Motor neuron (in vitro differentiated cells): ENCODE measurements around the gene SPEG. TPM values are rescaled to one million over a fixed set of nuclear protein-coding genes. Genes with fewer than 3 reads are reported as not detected.
A peak's percentile ranks its signal among the peaks of the same experiment; 100 is the strongest.

ENCODE experiments used
- ATAC-seq, 8 experiments: fragments of 200-7000 bp; cut with Tn5 transposase; replicated peaks in 6 of 8; 2 replicates each; pipeline ENCODE4 v1.8.0; 2021; ENCODE audit warnings: mild to moderate bottlenecking in 8 of 8, moderate library complexity in 8 of 8
- H3K27ac ChIP-seq, 2 donors: fragments of 250-450 bp; sonication (Bioruptor Pico); 2 replicates each; pipeline ENCODE4 v1.9.0; 2021; ENCODE audit warnings: antibody characterized with exemption in 2 of 2, mild to moderate bottlenecking in 2 of 2, moderate library complexity in 1 of 2
- H3K4me1 ChIP-seq, 2 donors: fragments of 250-450 bp; sonication (Bioruptor Pico); replicated peaks in 1 of 2; 2 replicates each; pipeline ENCODE4 v1.6.1; 2021; ENCODE audit warnings: antibody characterized with exemption in 2 of 2, mild to moderate bottlenecking in 2 of 2, moderate library complexity in 1 of 2
- H3K4me3 ChIP-seq, 5 donors: fragments of 250-450 bp; sonication (Bioruptor Pico); 2 replicates each; pipeline ENCODE4 v1.9.0; 2021; ENCODE audit warnings: antibody characterized with exemption in 5 of 5, mild to moderate bottlenecking in 5 of 5, moderate library complexity in 4 of 5
- WGBS, 10 experiments: fragments of 450-650 bp; shearing (Covaris generic); methylation state at CpG; one replicate each; pipeline ENCODE4 v1.0.0; 2022; 5-methylcytosine and 5-hydroxymethylcytosine counted together
- in situ Hi-C, 9 experiments: fragments of 400-800 bp; cut with MboI; loops; one replicate each; pipeline ENCODE4 v1.15.0; 2021; ENCODE audit warnings: low sequenced_read_pairs in 9 of 9, low pct_unique_long_range_greater_than_20kb in 2 of 9; ENCODE audit not compliant: unreplicated experiment in 9 of 9
- total RNA-seq, 8 experiments: library from RNA; unstranded; fragments of 300-600 nt; gene quantifications; 2 replicates each; pipeline versions ENCODE4 v1.2.3 to v1.2.4, GENCODE V29; 2022

The SPEG gene
- total RNA-seq, 8 experiments from 2014 or later, result 5.5 to 47.6 (median 26.1) TPM

DNA sequence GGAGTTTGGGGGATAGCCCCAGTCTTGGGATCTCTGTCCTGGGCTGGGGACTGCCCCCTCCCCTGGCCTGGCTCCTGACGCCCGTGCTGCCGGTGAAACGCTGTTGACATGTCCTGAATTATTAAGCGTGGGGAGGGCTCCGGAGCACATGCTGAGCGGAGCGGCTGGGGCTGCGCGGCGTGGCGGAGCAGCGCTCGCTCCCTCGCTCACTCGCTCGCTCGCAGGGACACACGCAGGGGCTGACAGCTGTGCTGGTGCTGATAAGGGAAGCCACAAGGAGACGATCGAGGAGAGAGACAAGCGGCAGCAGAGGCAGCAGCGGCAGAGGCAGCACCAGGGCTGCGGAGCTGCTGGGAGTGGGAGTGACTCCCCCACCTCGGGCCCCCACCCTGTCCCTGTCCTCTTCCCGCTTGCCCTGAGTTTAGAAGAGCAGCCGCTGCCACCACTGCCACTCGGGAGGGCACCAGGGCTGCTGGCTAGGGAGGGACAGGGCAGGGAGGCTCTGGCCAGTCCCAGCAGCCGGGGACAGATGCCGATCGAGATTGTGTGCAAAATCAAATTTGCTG is 79.6 kb downstream of the SPEG start, which contains the start of gene ASIC4:
Gene ASIC4, plus strand, starts transcription at position 287 of the 566 bp plus-strand sequence. Its CDS starts 243 bp downstream, at position 530.
- ATAC-seq, result peak in 6 of 8 experiments; percentile 6 to 69 (median 62)
- 0 to 73% (median 30%) methylated on average over 1 to 5 of the region's 31 CpGs; no CpG with 5 or more reads in 6 of the 10 experiments for WGBS, 10 experiments
- peak within 1 kb of the TSS in 4 of 5 donors; percentile 2 to 19 (median 14) for H3K4me3 ChIP-seq
- in situ Hi-C loops, result loop anchor here in 1 of 9 experiments (25.0 kb wide), 1 partner anchor 102 kb away; the partner anchor contains the start of gene DES
- H3K27ac ChIP-seq, result peak within 1 kb of the TSS; percentile 84 to 89
- peaks cover 96 to 97% of the 10 kb centered on the region in 2 donors for H3K4me1 ChIP-seq

- in situ Hi-C loops, result loop anchor here in 1 of 9 experiments (25.0 kb wide), 1 partner anchor 103 kb away; the partner anchor contains the start of gene DES
- no peak for ATAC-seq
- 83 to 100% (median 93%) methylated on average over 1 to 7 of the region's 21 CpGs; no CpG with 5 or more reads in 5 of the 10 experiments for WGBS, 10 experiments
- H3K4me1 ChIP-seq, result peaks cover 96 to 97% of the 10 kb centered on the region in 2 donors
- peak overlapping the region; percentile 84 to 86 for H3K27ac ChIP-seq
- H3K4me3 ChIP-seq, result peak overlapping the region in 1 of 5 donors; percentile 19
Measured at GRCh38 chr2:219514836-219515235, 80.2 kb downstream of the SPEG start.

DNA sequence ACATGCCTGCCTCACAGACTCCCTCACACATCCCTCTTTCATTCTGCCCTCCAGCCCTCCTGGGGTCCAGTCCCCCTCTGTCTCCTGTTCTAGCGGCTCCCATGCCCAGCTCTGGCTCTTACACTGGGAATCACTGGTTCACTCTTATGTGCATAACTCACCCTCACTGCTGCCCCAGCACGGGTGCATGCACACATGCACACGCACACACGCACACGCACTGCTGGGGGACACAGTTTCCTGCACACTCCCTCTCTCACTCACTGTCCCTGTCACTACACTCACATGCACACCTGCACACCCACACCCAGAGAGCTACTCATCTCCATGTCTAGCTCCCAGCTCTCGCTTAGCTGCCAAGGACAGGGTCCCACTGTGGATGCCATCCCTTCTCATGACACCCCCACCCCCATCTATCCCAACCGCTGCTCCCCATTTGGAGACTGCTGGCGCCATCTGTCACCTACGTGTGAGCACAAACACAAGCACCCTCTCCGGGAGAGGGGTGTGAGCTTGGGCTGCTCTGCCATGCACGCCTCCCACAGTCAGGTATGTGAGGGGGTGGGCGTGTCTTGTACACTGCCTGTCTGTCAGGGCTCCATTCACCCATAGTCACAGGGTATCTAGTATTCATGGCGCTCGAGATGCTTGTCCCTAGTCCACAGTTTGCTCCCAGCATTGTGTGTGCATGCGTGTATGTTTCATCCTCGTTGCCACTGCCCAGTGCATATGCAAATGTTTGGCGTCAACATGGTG is 81.4 kb downstream of the SPEG start:
- Histone ChIP-seq H3K4me3 (peak overlapping the region in 2 of 5 donors; percentile 5 to 19), H3K27ac (peak overlapping the region; percentile 42 to 86), H3K4me1 (peaks cover 97 to 98% of the 10 kb centered on the region in 2 donors)
- in situ Hi-C loops, result loop anchor here in 1 of 9 experiments (25.0 kb wide), 1 partner anchor 104 kb away; the partner anchor contains the start of gene DES
- 57 to 100% (median 100%) methylated on average over 1 to 4 of the region's 17 CpGs; no CpG with 5 or more reads in 5 of the 10 experiments for WGBS, 10 experiments
- ATAC-seq, result no peak

GRCh38 chr2:219516888-219517287 is 82.2 kb downstream of the SPEG start:
- in situ Hi-C loops, result loop anchor here in 1 of 9 experiments (25.0 kb wide), 1 partner anchor 105 kb away; the partner anchor contains the start of gene DES
- H3K4me3 ChIP-seq, result peak overlapping the region in 2 of 5 donors; percentile 5 to 19
- ATAC-seq, result no peak
- H3K4me1 ChIP-seq, result peaks cover 97 to 98% of the 10 kb centered on the region in 2 donors
- H3K27ac ChIP-seq, result peak overlapping the region; percentile 41 to 86
- WGBS, 10 experiments, result 79 to 100% methylated on average over 1 to 5 of the region's 7 CpGs; no CpG with 5 or more reads in 8 of the 10 experiments

DNA sequence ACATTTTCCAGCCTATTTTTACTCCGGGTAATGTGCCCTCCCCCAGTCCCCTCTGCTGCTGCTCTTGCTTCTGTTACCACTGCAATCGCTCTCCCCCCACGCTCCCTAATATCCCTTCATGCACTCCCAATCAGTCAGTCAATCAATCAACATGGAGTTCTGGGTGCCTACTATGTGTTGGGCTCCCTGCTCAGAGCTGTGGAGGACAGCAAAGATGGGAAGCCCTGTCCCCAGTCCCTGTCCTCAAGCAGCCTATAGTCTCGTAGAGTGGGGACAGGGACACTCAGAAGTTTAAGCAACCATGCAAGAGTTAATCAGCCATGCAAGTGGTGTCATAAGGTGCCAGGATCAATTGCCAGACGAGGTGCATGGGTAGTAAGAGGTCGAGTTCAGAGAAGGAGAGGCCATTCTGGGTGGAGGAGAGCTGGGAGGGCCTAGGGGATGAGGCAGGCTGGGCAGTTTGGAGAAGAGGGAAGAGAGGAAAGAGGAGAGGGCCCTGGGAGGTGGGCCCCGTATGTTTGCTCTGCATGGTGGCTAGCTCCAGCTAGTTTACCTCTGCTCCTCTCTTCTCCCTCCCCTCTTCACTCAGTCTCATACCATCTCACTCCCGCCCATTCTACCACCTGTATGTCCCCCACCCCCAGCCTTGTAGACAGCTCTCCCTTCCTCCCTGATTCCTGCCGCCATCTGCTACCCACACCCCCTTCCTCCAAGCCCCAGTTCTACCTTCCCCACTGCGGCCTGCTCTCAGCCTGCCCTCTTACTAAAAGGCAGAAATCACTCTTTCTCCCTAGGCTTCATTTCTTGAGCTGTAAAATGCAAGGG is 83.5 kb downstream of the SPEG start:
- WGBS, 10 experiments, result 0 to 80% (median 59%) methylated on average over 1 to 4 of the region's 10 CpGs; no CpG with 5 or more reads in 3 of the 10 experiments
- in situ Hi-C loops, result loop anchor here in 1 of 9 experiments (25.0 kb wide), 1 partner anchor 106 kb away; the partner anchor contains the start of gene DES
- Histone ChIP-seq H3K4me3 (no peak overlapping the region), H3K27ac (peak overlapping the region; percentile 15 to 48), H3K4me1 (peaks cover 95 to 96% of the 10 kb centered on the region in 2 donors)
- ATAC-seq, result no peak

- 80 to 100% (median 100%) methylated on average over 1 to 4 of the region's 9 CpGs; no CpG with 5 or more reads in 5 of the 10 experiments for WGBS, 10 experiments
- no peak for ATAC-seq
- in situ Hi-C loops, result loop anchor here in 1 of 9 experiments (25.0 kb wide), 1 partner anchor 107 kb away; the partner anchor contains the start of gene DES
- no peak overlapping the region for H3K4me3 ChIP-seq
- peaks cover 86 to 89% of the 10 kb centered on the region in 2 donors for H3K4me1 ChIP-seq
- peak overlapping the region; percentile 56 to 80 for H3K27ac ChIP-seq
Measured at GRCh38 chr2:219519526-219519916, 84.9 kb downstream of the SPEG start.

DNA sequence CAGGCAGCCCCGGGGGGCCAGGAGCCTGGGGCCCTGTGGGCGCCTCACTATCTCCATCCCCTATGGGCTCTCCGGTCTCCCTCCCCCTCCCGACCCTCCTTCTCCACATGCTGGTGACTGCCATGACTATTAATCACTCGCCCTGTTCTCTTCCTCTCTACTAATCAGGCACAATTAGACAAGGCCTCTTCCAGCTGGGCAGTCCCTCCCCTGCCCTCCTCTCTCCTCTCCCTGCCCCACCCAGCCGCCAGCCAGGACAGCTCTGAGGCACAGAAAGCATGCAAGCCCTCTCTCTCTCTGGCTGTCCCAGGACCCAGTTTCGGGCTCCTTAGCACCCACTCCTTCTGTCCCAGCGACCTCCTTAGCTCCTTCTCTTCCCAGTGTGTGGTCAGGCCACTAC is 85.4 kb downstream of the SPEG start:
- 61% methylated on average over 2 of the region's 8 CpGs; no CpG with 5 or more reads in 9 of the 10 experiments for WGBS, 10 experiments
- in situ Hi-C loops, result loop anchor here in 5 of 9 experiments (10.0 to 25.0 kb wide), 3 partner anchors 108 to 125 kb away; partner anchors contain the start of gene DES (in 1 of the 5)
- peak overlapping the region; percentile 80 to 84 for H3K27ac ChIP-seq
- no peak overlapping the region for H3K4me3 ChIP-seq
- ATAC-seq, result peak in 7 of 8 experiments; percentile 3 to 61 (median 44)
- H3K4me1 ChIP-seq, result peaks cover 81 to 88% of the 10 kb centered on the region in 2 donors

GRCh38 chr2:219521066-219521880 is 86.6 kb downstream of the SPEG start:
- Histone ChIP-seq H3K27ac (peak overlapping the region; percentile 80 to 84), H3K4me1 (peaks cover 80 to 88% of the 10 kb centered on the region in 2 donors), H3K4me3 (peak overlapping the region in 1 of 5 donors; percentile 2)
- ATAC-seq, result peak; percentile 36 to 77 (median 47)
- in situ Hi-C loops, result loop anchor here in 5 of 9 experiments (10.0 to 25.0 kb wide), 3 partner anchors 109 to 126 kb away; partner anchors contain the start of gene DES (in 1 of the 5)
- 10 to 53% (median 20%) methylated on average over 1 to 4 of the region's 14 CpGs; no CpG with 5 or more reads in 4 of the 10 experiments for WGBS, 10 experiments

- in situ Hi-C loops, result loop anchor here in 5 of 9 experiments (10.0 to 25.0 kb wide), 3 partner anchors 110 to 128 kb away; partner anchors contain the start of gene DES (in 1 of the 5)
- H3K4me3 ChIP-seq, result peak overlapping the region; percentile 7 to 29 (median 21)
- 0 to 17% (median 0%) methylated on average over 1 to 3 of the region's 70 CpGs; no CpG with 5 or more reads in 6 of the 10 experiments for WGBS, 10 experiments
- peaks cover 82 to 88% of the 10 kb centered on the region in 2 donors for H3K4me1 ChIP-seq
- H3K27ac ChIP-seq, result peak overlapping the region; percentile 80 to 84
- peak; percentile 58 to 80 (median 72) for ATAC-seq
Measured at GRCh38 chr2:219522111-219523030, 87.7 kb downstream of the SPEG start.

DNA sequence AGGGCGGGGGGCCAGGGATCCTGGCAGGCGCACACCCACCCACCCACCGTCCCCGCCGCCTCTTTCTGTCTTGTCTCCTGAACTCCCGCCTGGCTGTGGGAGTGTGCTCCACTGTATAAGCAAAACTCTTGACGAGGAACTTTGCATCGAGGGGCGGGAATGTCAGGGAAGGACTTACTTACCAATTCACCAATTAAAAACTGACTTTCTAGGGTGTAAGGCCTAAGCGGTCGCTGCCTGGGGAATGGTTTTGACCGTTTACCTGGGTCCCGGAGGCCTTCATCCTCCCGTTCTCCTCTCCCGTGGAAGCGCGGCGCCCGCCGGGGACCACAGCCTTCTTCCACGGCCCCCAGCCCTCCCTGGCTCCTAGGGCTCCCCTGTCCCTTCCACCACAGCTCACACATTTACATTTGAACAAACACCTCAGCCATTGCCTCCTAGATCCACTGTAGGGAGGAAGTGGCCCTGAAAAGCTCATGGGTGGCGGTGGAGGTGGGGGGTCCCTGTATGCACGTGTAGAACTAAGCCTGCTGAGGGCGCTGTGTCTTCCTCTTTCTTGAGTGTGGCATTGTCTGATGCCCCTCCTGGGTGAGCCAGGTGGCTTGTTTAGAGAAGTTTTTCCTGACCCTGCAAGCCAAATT is 88.5 kb downstream of the SPEG start:
- peak in 2 of 8 experiments; percentile 22 to 45 for ATAC-seq
- in situ Hi-C loops, result loop anchor here in 5 of 9 experiments (10.0 to 25.0 kb wide), 3 partner anchors 111 to 128 kb away; partner anchors contain the start of gene DES (in 1 of the 5)
- WGBS, 10 experiments, result 11 to 100% (median 21%) methylated on average over 1 to 9 of the region's 24 CpGs; no CpG with 5 or more reads in 4 of the 10 experiments
- Histone ChIP-seq H3K4me1 (peaks cover 76 to 83% of the 10 kb centered on the region in 2 donors), H3K4me3 (peak overlapping the region in 4 of 5 donors; percentile 17 to 29 (median 22)), H3K27ac (peak overlapping the region; percentile 26 to 80)
